Measurements from ENCODE around the gene GRK4.

- TF ChIP-seq CTCF (IDR thresholded peaks at IDR 0.05) = no peak
- TF ChIP-seq ZFX (IDR thresholded peaks at IDR 0.05; ENCODE audit: borderline replicate concordance) = no peak
These were observed 76.5 kb downstream of the GRK4 start for GRCh38 chr4:3039706-3040366.

Data from 22Rv1 (cell line).